LNCAP (cell line): ENCODE data around the gene MRGPRF.

ENCODE experiments used
- TF ChIP-seq, protein P1 (sequence below): fragments of 450-650 bp; IDR thresholded peaks from 2 replicates; pipeline ENCODE4 v1.5.1; 2017; ENCODE audit warnings: mild to moderate bottlenecking

Gene MRGPRF

DNA sequence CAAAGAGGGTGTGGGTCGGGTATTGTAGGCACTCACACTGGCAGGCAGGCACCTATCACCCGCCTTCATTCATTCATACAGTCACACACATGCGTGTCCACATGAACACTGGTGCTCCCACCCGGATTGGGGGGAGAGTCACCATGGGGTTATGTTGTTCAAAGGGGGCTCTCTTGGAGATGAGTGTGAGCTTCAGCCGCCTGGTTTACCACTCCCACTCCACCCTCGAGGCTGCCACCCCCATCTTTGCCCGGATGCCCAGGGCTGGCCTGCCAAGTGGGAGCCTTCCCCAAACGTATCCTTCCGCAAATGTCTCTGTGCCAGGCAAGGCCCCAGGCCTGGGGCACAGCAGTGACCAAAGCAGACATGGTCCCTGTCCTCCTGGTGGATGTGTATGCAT is 54.8 kb downstream of the MRGPRF start:
- TF ChIP-seq, protein P1, sequence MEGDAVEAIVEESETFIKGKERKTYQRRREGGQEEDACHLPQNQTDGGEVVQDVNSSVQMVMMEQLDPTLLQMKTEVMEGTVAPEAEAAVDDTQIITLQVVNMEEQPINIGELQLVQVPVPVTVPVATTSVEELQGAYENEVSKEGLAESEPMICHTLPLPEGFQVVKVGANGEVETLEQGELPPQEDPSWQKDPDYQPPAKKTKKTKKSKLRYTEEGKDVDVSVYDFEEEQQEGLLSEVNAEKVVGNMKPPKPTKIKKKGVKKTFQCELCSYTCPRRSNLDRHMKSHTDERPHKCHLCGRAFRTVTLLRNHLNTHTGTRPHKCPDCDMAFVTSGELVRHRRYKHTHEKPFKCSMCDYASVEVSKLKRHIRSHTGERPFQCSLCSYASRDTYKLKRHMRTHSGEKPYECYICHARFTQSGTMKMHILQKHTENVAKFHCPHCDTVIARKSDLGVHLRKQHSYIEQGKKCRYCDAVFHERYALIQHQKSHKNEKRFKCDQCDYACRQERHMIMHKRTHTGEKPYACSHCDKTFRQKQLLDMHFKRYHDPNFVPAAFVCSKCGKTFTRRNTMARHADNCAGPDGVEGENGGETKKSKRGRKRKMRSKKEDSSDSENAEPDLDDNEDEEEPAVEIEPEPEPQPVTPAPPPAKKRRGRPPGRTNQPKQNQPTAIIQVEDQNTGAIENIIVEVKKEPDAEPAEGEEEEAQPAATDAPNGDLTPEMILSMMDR = no peak

- TF ChIP-seq, protein P1 = no peak
Measured at GRCh38 chr11:68956547-68957254, 56.3 kb downstream of the MRGPRF start.

DNA sequence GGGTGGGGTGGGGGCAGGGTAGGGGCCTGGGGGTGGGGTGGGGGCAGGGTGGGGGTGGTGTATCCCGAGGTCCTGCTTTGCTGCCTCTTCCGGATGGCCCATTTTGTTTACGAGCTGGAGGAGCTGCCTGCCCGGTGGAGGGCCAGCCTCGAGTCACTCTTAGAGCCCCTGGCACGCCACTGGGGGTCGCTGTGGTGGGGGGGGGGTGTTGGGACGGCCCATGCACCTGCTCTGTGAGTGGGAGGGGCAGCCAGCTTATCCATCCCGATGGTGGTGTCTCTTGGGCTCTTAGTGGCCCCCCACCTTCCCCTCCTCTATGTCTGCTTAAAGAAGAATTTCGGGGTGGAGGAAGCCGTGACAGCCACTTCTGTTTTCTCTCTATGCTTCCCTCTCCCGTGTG is 56.9 kb downstream of the MRGPRF start:
- TF ChIP-seq, protein P1 = no peak; the same call in 1 of the 2 replicates

- TF ChIP-seq, protein P1 = no peak
Measured at GRCh38 chr11:68955607-68955958, 57.5 kb downstream of the MRGPRF start.

DNA sequence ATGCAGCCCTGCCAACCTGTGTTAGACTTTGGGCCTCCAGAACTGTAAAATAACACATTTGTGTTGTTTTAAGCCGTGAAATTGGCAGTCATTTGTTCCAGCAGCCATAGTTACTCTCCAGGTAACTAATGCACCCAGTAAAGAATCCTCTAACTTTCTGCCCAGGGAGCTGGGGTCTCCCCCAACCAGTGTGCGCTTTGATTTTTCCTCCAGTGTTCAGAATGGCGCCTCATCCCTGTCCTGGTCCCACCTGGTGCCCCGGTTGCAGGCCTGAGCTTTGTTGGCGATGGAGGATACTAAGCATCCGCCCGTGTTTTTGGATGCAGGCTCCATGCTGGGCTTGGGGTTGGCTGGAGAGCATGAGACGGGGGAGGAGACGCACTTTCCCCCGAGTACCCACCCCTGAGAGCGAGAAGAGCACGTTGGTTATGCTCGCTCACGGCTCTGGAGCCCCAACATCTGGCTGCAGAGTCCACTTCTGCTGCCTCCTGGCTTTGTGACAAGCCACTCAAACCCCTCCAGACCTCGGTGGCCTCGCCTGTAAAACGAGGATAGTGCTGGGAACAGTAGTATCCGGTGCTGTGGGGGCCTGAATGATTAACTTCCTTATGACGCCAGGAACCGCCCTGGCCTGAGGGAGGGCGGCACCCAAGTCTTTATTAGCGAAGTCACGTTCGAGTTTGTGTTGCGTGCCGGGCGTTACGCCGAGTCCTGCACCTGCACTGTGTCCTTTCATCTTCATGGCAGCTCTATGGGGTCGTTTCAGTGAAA is 58.0 kb downstream of the MRGPRF start:
- TF ChIP-seq, protein P1 = no peak
